Gastroesophageal sphincter (tissue), 4 donors: ENCODE results near the gene USP6NL. TPM values are rescaled to one million over a fixed set of nuclear protein-coding genes. Genes with fewer than 3 reads are reported as not detected.

Source experiments
- ATAC-seq: fragments of 150-250 bp; one replicate; pipeline ENCODE4 v1.9.1; 2016; ENCODE audit warnings: mild to moderate bottlenecking, moderate library complexity
- H3K27ac ChIP-seq, 4 donors: fragments of 200-600 bp; sonication (generic) in 3 of 4; 1 replicate in 3 of 4; 2 replicates in 1 of 4; pipeline ENCODE4 v1.5.1; 2016 to 2019
- H3K27me3 ChIP-seq: fragments of 200-600 bp; sonication (generic); one replicate; pipeline ENCODE4 v1.5.1; 2019
- H3K36me3 ChIP-seq, 2 donors: fragments of 200-600 bp; sonication (generic); one replicate each; pipeline ENCODE4 v1.5.1; 2019; ENCODE audit warnings: control low read depth in 1 of 2
- H3K4me1 ChIP-seq, 3 donors: fragments of 200-600 bp; sonication (generic); 1 replicate in 2 of 3; 2 replicates in 1 of 3; pipeline ENCODE4 v1.5.1; 2016 to 2019; ENCODE audit warnings: control low read depth in 2 of 3
- H3K4me3 ChIP-seq, 2 donors: fragments of 200-600 bp; sonication (generic); one replicate each; pipeline ENCODE4 v1.5.1; 2019; ENCODE audit warnings: mild to moderate bottlenecking in 1 of 2, moderate library complexity in 1 of 2
- H3K9me3 ChIP-seq, 3 donors: fragments of 200-600 bp; sonication (generic); one replicate each; pipeline ENCODE4 v1.5.1; 2017 to 2019; ENCODE audit warnings: control low read depth in 2 of 3
- CTCF ChIP-seq, 4 experiments: fragments of 200-600 bp in 2 of 4; fragments of 450-650 bp in 2 of 4; sonication (generic) in 1 of 4; IDR thresholded peaks; one replicate each; pipeline ENCODE4 v1.5.1; 2017 to 2019; ENCODE audit warnings: antibody characterized with exemption in 4 of 4, mild to moderate bottlenecking in 2 of 4, moderate library complexity in 2 of 4
- EP300 ChIP-seq: sonication (generic); formaldehyde crosslinking; IDR thresholded peaks from one replicate; pipeline ENCODE4 v1.6.1; 2017; ENCODE audit warnings: antibody characterized with exemption, mild to moderate bottlenecking
- POLR2A ChIP-seq, 2 donors: fragments of 450-650 bp; IDR thresholded peaks; one replicate each; pipeline ENCODE4 v1.6.1; 2017; ENCODE audit warnings: antibody characterized with exemption in 2 of 2, mild to moderate bottlenecking in 2 of 2, moderate library complexity in 1 of 2
- POLR2AphosphoS5 ChIP-seq: sonication (generic); formaldehyde crosslinking; IDR thresholded peaks from one replicate; pipeline ENCODE4 v1.6.1; 2017; ENCODE audit warnings: antibody characterized with exemption
- WGBS, 2 donors: methylation state at CpG; one replicate each; pipeline ENCODE4 v1.1.5; 2018; ENCODE audit warnings: low coverage in 1 of 2; 5-methylcytosine and 5-hydroxymethylcytosine counted together
- total RNA-seq, 4 donors: library from RNA; depleted of rRNA; stranded (reverse); fragments of >200 nt; gene quantifications; one replicate each; pipeline ENCODE4 v1.1.0, GENCODE V29; 2016

The USP6NL gene
- total RNA-seq, 4 donors from 2014 or later, result 9.0 to 14.7 (median 12.5) TPM

GRCh38 chr10:11548768-11549099 is 62.7 kb downstream of the USP6NL start:
- WGBS, 2 donors, result 70 to 77% methylated on average over 2 of the region's 2 CpGs
- H3K36me3 ChIP-seq, result no peaks in the 10 kb centered on the region
- TF ChIP-seq POLR2A (IDR thresholded peaks at IDR 0.05), result no peak
- TF ChIP-seq POLR2AphosphoS5, result no peak
- TF ChIP-seq EP300, result no peak
- TF ChIP-seq CTCF (IDR thresholded peaks at IDR 0.05), result no peak
- no peaks in the 10 kb centered on the region for H3K9me3 ChIP-seq
- peaks cover 0 to 18% (median 7%) of the 10 kb centered on the region in 3 donors for H3K4me1 ChIP-seq
- no peak overlapping the region for H3K4me3 ChIP-seq
- no peaks in the 10 kb centered on the region for H3K27me3 ChIP-seq
- ATAC-seq, result no peak
- H3K27ac ChIP-seq, result no peak overlapping the region

GRCh38 chr10:11548065-11548767 is 63.2 kb downstream of the USP6NL start:
- Histone ChIP-seq H3K36me3 (no peaks in the 10 kb centered on the region), H3K4me3 (no peak overlapping the region), H3K4me1 (peaks cover 0 to 18% (median 7%) of the 10 kb centered on the region in 3 donors), H3K27me3 (no peaks in the 10 kb centered on the region), H3K27ac (no peak overlapping the region), H3K9me3 (no peaks in the 10 kb centered on the region)
- TF ChIP-seq POLR2A (IDR thresholded peaks at IDR 0.05), result no peak
- no peak for TF ChIP-seq EP300
- TF ChIP-seq POLR2AphosphoS5, result no peak
- no peak for TF ChIP-seq CTCF (IDR thresholded peaks at IDR 0.05)
- no peak for ATAC-seq
- 86 to 92% methylated on average over 1 of the region's 1 CpG for WGBS, 2 donors

GRCh38 chr10:11546581-11546980 is 64.9 kb downstream of the USP6NL start:
- no peak for ATAC-seq
- Histone ChIP-seq H3K4me1 (peaks cover 0 to 2% (median 0%) of the 10 kb centered on the region in 3 donors), H3K27ac (no peak overlapping the region), H3K9me3 (no peaks in the 10 kb centered on the region), H3K4me3 (no peak overlapping the region), H3K27me3 (no peaks in the 10 kb centered on the region), H3K36me3 (no peaks in the 10 kb centered on the region)
- no peak for TF ChIP-seq CTCF (IDR thresholded peaks at IDR 0.05)
- WGBS, 2 donors, result 77 to 93% methylated on average over 4 of the region's 4 CpGs

GRCh38 chr10:11541296-11541695 is 70.2 kb downstream of the USP6NL start:
- H3K4me3 ChIP-seq, result no peak overlapping the region
- no peaks in the 10 kb centered on the region for H3K4me1 ChIP-seq
- WGBS, 2 donors, result 94 to 96% methylated on average over 3 of the region's 3 CpGs
- no peak for ATAC-seq
- no peaks in the 10 kb centered on the region for H3K36me3 ChIP-seq
- H3K27me3 ChIP-seq, result no peaks in the 10 kb centered on the region
- H3K9me3 ChIP-seq, result no peaks in the 10 kb centered on the region
- H3K27ac ChIP-seq, result no peak overlapping the region
- TF ChIP-seq POLR2AphosphoS5 (no peak), POLR2A (IDR thresholded peaks at IDR 0.05) (no peak), CTCF (IDR thresholded peaks at IDR 0.05) (no peak)

- Histone ChIP-seq H3K9me3 (no peaks in the 10 kb centered on the region), H3K27ac (no peak overlapping the region), H3K4me1 (no peaks in the 10 kb centered on the region), H3K36me3 (no peaks in the 10 kb centered on the region), H3K27me3 (no peaks in the 10 kb centered on the region), H3K4me3 (no peak overlapping the region)
- TF ChIP-seq POLR2AphosphoS5, result no peak
- TF ChIP-seq POLR2A (IDR thresholded peaks at IDR 0.05), result no peak
- no peak for TF ChIP-seq CTCF (IDR thresholded peaks at IDR 0.05)
- no peak for TF ChIP-seq EP300
- 88 to 95% methylated on average over 2 of the region's 2 CpGs for WGBS, 2 donors
- no peak for ATAC-seq
Observed at GRCh38 chr10:11539191-11539868, 72.1 kb downstream of the USP6NL start.
